Ishikawa (cell line): ENCODE data around the gene FABP3.

ENCODE experiments used
- CEBPB ChIP-seq: IDR thresholded peaks from 2 replicates; pipeline ENCODE4 v1.6.1; 2012
- EGR1 ChIP-seq: IDR thresholded peaks from 2 replicates; pipeline ENCODE4 v1.6.1; 2012
- TAF1 ChIP-seq: IDR thresholded peaks from 2 replicates; pipeline ENCODE4 v1.6.1; 2012; ENCODE audit warnings: low read depth, mild to moderate bottlenecking
- TF ChIP-seq, protein P1 (sequence below): IDR thresholded peaks from 2 replicates; pipeline ENCODE4 v1.6.1; 2012; ENCODE audit warnings: low read depth, mild to moderate bottlenecking

- TF ChIP-seq TAF1 (no peak), EGR1 (no peak), CEBPB (no peak)
- TF ChIP-seq, protein P1, sequence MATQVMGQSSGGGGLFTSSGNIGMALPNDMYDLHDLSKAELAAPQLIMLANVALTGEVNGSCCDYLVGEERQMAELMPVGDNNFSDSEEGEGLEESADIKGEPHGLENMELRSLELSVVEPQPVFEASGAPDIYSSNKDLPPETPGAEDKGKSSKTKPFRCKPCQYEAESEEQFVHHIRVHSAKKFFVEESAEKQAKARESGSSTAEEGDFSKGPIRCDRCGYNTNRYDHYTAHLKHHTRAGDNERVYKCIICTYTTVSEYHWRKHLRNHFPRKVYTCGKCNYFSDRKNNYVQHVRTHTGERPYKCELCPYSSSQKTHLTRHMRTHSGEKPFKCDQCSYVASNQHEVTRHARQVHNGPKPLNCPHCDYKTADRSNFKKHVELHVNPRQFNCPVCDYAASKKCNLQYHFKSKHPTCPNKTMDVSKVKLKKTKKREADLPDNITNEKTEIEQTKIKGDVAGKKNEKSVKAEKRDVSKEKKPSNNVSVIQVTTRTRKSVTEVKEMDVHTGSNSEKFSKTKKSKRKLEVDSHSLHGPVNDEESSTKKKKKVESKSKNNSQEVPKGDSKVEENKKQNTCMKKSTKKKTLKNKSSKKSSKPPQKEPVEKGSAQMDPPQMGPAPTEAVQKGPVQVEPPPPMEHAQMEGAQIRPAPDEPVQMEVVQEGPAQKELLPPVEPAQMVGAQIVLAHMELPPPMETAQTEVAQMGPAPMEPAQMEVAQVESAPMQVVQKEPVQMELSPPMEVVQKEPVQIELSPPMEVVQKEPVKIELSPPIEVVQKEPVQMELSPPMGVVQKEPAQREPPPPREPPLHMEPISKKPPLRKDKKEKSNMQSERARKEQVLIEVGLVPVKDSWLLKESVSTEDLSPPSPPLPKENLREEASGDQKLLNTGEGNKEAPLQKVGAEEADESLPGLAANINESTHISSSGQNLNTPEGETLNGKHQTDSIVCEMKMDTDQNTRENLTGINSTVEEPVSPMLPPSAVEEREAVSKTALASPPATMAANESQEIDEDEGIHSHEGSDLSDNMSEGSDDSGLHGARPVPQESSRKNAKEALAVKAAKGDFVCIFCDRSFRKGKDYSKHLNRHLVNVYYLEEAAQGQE: no peak
These were observed 7.3 kb upstream of the FABP3 start for GRCh38 chr1:31380181-31380580.
